H1 (cell line): ENCODE data around the gene INPP5F. TPM values are rescaled to one million over a fixed set of nuclear protein-coding genes. Genes with fewer than 3 reads are reported as not detected.

ENCODE experiments used
- ATF2 ChIP-seq: IDR thresholded peaks from 2 replicates; pipeline ENCODE4 v1.6.1; 2012; ENCODE audit warnings: low read length, inconsistent platforms
- ATF3 ChIP-seq: IDR thresholded peaks from 2 replicates; pipeline ENCODE4 v1.6.1; 2011; ENCODE audit warnings: low read depth, mild to moderate bottlenecking, low read length; ENCODE audit not compliant: insufficient read depth
- BCL11A ChIP-seq, 2 experiments: IDR thresholded peaks; one replicate each; pipeline ENCODE4 v1.6.1; 2011; ENCODE audit warnings: low read depth in 2 of 2, low read length in 2 of 2, mild to moderate bottlenecking in 2 of 2
- CHD2 ChIP-seq: IDR thresholded peaks from 2 replicates; pipeline ENCODE4 v1.6.1; 2012; ENCODE audit warnings: low read length, improper control_type of control experiment
- CTBP2 ChIP-seq: IDR thresholded peaks from 2 replicates; pipeline ENCODE4 v1.7.0; 2011; ENCODE audit warnings: borderline replicate concordance, mild to moderate bottlenecking, moderate library complexity, mixed read lengths, low read length; ENCODE audit not compliant: insufficient read depth, insufficient read length
- CTCF ChIP-seq, 3 experiments: IDR thresholded peaks; 1 replicate in 2 of 3; 2 replicates in 1 of 3; pipeline versions ENCODE4 v1.5.1 to v1.6.1; 2011; ENCODE audit warnings: low read length in 3 of 3, mild to moderate bottlenecking in 3 of 3, inconsistent platforms in 2 of 3, low read depth in 1 of 3, moderate library complexity in 1 of 3; ENCODE audit not compliant: insufficient read depth in 1 of 3; ENCODE audit errors: control extremely low read depth in 1 of 3
- GTF2F1 ChIP-seq: IDR thresholded peaks from 2 replicates; pipeline ENCODE4 v1.6.1; 2012; ENCODE audit warnings: low read depth, low read length, improper control_type of control experiment, borderline replicate concordance
- JUN ChIP-seq: IDR thresholded peaks from 2 replicates; pipeline ENCODE4 v1.6.1; 2011; ENCODE audit warnings: low read depth, mild to moderate bottlenecking, improper control_type of control experiment, low read length
- KDM1A ChIP-seq: fragments of 200-600, 300-600 bp; sonication (generic); IDR thresholded peaks from 2 replicates; pipeline ENCODE4 v1.7.1; 2016; ENCODE audit warnings: mild to moderate bottlenecking, low read length, borderline replicate concordance
- MAFK ChIP-seq: IDR thresholded peaks from 2 replicates; pipeline ENCODE4 v1.6.1; 2012; ENCODE audit warnings: low read depth, mild to moderate bottlenecking, improper control_type of control experiment, low read length
- NANOG ChIP-seq: IDR thresholded peaks from 2 replicates; pipeline ENCODE4 v1.6.1; 2011; ENCODE audit warnings: low read length, low read depth, mild to moderate bottlenecking, inconsistent platforms; ENCODE audit not compliant: insufficient read depth, poor library complexity, severe bottlenecking
- NRF1 ChIP-seq: IDR thresholded peaks from 2 replicates; pipeline ENCODE4 v1.6.1; 2011; ENCODE audit warnings: mild to moderate bottlenecking, low read depth, low read length, improper control_type of control experiment
- RBBP5 ChIP-seq: IDR thresholded peaks from 2 replicates; pipeline ENCODE4 v1.7.1; 2012; ENCODE audit warnings: low read depth, mild to moderate bottlenecking, inconsistent platforms, low read length, moderate library complexity, borderline replicate concordance
- RNF2 ChIP-seq: fragments of 200-900, 300-1000 bp; sonication (generic); IDR thresholded peaks from 2 replicates; pipeline ENCODE4 v1.7.1; 2016; ENCODE audit warnings: borderline replicate concordance, low read depth, mild to moderate bottlenecking, antibody characterized with exemption, low read length; ENCODE audit not compliant: poor library complexity, severe bottlenecking; ENCODE audit errors: missing control alignments
- RXRA ChIP-seq: IDR thresholded peaks from 2 replicates; pipeline ENCODE4 v1.6.1; 2011; ENCODE audit warnings: low read depth, mild to moderate bottlenecking, low read length, moderate library complexity; ENCODE audit not compliant: insufficient read depth
- TAF1 ChIP-seq: IDR thresholded peaks from 2 replicates; pipeline ENCODE4 v1.6.1; 2011; ENCODE audit warnings: mild to moderate bottlenecking, low read depth, low read length
- TBP ChIP-seq: IDR thresholded peaks from 2 replicates; pipeline ENCODE4 v1.6.1; 2011; ENCODE audit warnings: low read depth, low read length, improper control_type of control experiment
- TCF12 ChIP-seq: IDR thresholded peaks from 2 replicates; pipeline ENCODE4 v1.6.1; 2011; ENCODE audit warnings: low read depth, mild to moderate bottlenecking, low read length
- YY1 ChIP-seq: IDR thresholded peaks from 2 replicates; pipeline ENCODE4 v1.6.1; 2011; ENCODE audit warnings: low read depth, mild to moderate bottlenecking, low read length
- polyA plus RNA-seq, 7 experiments: library from polyadenylated mRNA; depleted of rRNA in 3 of 7; stranded (reverse) in 5 of 7; unstranded in 2 of 7; fragments of >200 nt in 5 of 7; fragments of 200-250 nt in 2 of 7; gene quantifications; 1 replicate in 5 of 7; 2 replicates in 1 of 7; 4 replicates in 1 of 7; pipeline versions ENCODE4 v1.2.1 to v1.2.3, GENCODE V29; 2011 to 2013; ENCODE audit warnings: missing spikeins in 2 of 7, mixed read lengths in 2 of 7
- total RNA-seq: library from RNA; stranded (reverse); fragmentation: NEBNext Ultra II Directional; extraction: Animal tissue kit (Norgen Biotek cat#: 25700); gene quantifications from 2 replicates; pipeline ENCODE4 v1.2.1, GENCODE V29; 2021

Gene INPP5F
- total and polyA plus RNA-seq, 2 of the 8 experiments (the other 6 are each of a cell fraction or from before 2014, with no cell fraction given) = 50.1 to 101 TPM

GRCh38 chr10:119786117-119786769 lies 60.4 kb downstream of the INPP5F start (continued):
- no peak for TF ChIP-seq RBBP5
- TF ChIP-seq TAF1 = no peak; the same call in 1 of the 2 replicates
- TF ChIP-seq ATF3 = peak; percentile 75
- TF ChIP-seq RXRA = no peak
- TF ChIP-seq CHD2 = 0 out of 2 replicates have a peak, but pooled peaks have one; percentile 10
- TF ChIP-seq NANOG = no peak
- no peak for TF ChIP-seq CTCF (IDR thresholded peaks at IDR 0.05; ENCODE audit: control extremely low read depth in 1 of 3, insufficient read depth in 1 of 3, low read depth in 1 of 3, low read length in 3 of 3)
- no peak for TF ChIP-seq CTBP2
- TF ChIP-seq KDM1A = no peak
- no peak for TF ChIP-seq JUN
- TF ChIP-seq MAFK = no peak
- TF ChIP-seq YY1 = no peak
- TF ChIP-seq TCF12 = no peak
- TF ChIP-seq RNF2 = no peak
- TF ChIP-seq BCL11A (IDR thresholded peaks at IDR 0.05; ENCODE audit: low read depth in 2 of 2, low read length in 2 of 2) = no peak
- TF ChIP-seq TBP = 0 out of 2 replicates have a peak, but pooled peaks have one; percentile 33
- TF ChIP-seq GTF2F1 = no peak
- peak; percentile 69; the same call in 1 of the 2 replicates for TF ChIP-seq ATF2
- TF ChIP-seq NRF1 = no peak
